CD14-positive monocyte (primary cell): ENCODE results near the gene GPX7. TPM values are rescaled to one million over a fixed set of nuclear protein-coding genes. Genes with fewer than 3 reads are reported as not detected.

Experiments used
- DNase-seq, 3 donors: peaks; one replicate each; pipeline ENCODE4 v3.0.0-alpha.2; 2011 to 2022
- H2AFZ ChIP-seq: 2 replicates; pipeline ENCODE4 v1.6.0; 2012; ENCODE audit warnings: mild to moderate bottlenecking, low read depth, low read length, inconsistent platforms; ENCODE audit not compliant: insufficient read depth, poor library complexity, severe bottlenecking
- H3K27ac ChIP-seq, 2 donors: 1 replicate in 1 of 2; 2 replicates in 1 of 2; pipeline ENCODE4 v1.5.1; 2012 to 2013; ENCODE audit warnings: low read length in 2 of 2, control low read depth in 1 of 2, inconsistent platforms in 1 of 2, low read depth in 1 of 2, mild to moderate bottlenecking in 1 of 2
- H3K27me3 ChIP-seq, 2 donors: one replicate each; pipeline versions ENCODE4 v1.6.0 to v1.6.1; 2011 to 2013; ENCODE audit warnings: low read length in 2 of 2; ENCODE audit not compliant: control insufficient read depth in 2 of 2, insufficient read depth in 2 of 2
- H3K36me3 ChIP-seq, 2 donors: replicated peaks in 1 of 2; 1 replicate in 1 of 2; 2 replicates in 1 of 2; pipeline versions ENCODE4 v1.5.1 to v1.6.1; 2012 to 2013; ENCODE audit warnings: low read length in 2 of 2, control low read depth in 1 of 2, inconsistent platforms in 1 of 2, mild to moderate bottlenecking in 1 of 2; ENCODE audit not compliant: insufficient read depth in 2 of 2, control insufficient read depth in 1 of 2
- H3K4me1 ChIP-seq, 2 donors: 1 replicate in 1 of 2; 2 replicates in 1 of 2; pipeline versions ENCODE4 v1.5.1 to v1.6.1; 2012 to 2013; ENCODE audit warnings: low read length in 2 of 2, control low read depth in 1 of 2, inconsistent platforms in 1 of 2, mild to moderate bottlenecking in 1 of 2, moderate library complexity in 1 of 2; ENCODE audit not compliant: insufficient read depth in 2 of 2, control insufficient read depth in 1 of 2
- H3K4me2 ChIP-seq: replicated peaks from 2 replicates; pipeline ENCODE3; 2012; ENCODE audit warnings: low read length, moderate library complexity, mild to moderate bottlenecking; ENCODE audit not compliant: poor library complexity, severe bottlenecking; ENCODE audit errors: extremely low read depth
- H3K4me3 ChIP-seq, 3 experiments: fragments of 200-600 bp in 1 of 3; sonication (generic) in 1 of 3; replicated peaks in 1 of 3; 1 replicate in 2 of 3; 2 replicates in 1 of 3; pipeline ENCODE4 v1.5.1; 2011 to 2013; ENCODE audit warnings: low read length in 3 of 3, mild to moderate bottlenecking in 3 of 3, control low read depth in 2 of 3, low read depth in 2 of 3, inconsistent platforms in 1 of 3, moderate library complexity in 1 of 3
- H3K79me2 ChIP-seq: 2 replicates; pipeline ENCODE4 v1.6.0; 2012; ENCODE audit warnings: mild to moderate bottlenecking, control low read depth, inconsistent platforms, low read length, moderate library complexity; ENCODE audit not compliant: insufficient read depth
- H3K9ac ChIP-seq: 2 replicates; pipeline ENCODE4 v1.6.0; 2017; ENCODE audit warnings: low read length, mild to moderate bottlenecking; ENCODE audit not compliant: insufficient read depth, poor library complexity, severe bottlenecking
- H3K9me3 ChIP-seq, 2 donors: replicated peaks in 1 of 2; 1 replicate in 1 of 2; 2 replicates in 1 of 2; pipeline versions ENCODE4 v1.5.1 to v1.6.1; 2012 to 2013; ENCODE audit warnings: low read length in 2 of 2, control low read depth in 1 of 2; ENCODE audit not compliant: control insufficient read depth in 1 of 2, insufficient read depth in 1 of 2
- H4K20me1 ChIP-seq: 2 replicates; pipeline ENCODE4 v1.6.0; 2012; ENCODE audit warnings: mild to moderate bottlenecking, low read length, control low read depth, moderate library complexity; ENCODE audit not compliant: insufficient read depth
- H3K27ac Mint-ChIP-seq, 7 donors: one replicate each; pipeline ENCODE4 v1.8.0; 2020; ENCODE audit warnings: mild to moderate bottlenecking in 7 of 7, mixed read lengths in 7 of 7, moderate library complexity in 6 of 7, inconsistent platforms in 2 of 7
- H3K27me3 Mint-ChIP-seq, 3 donors: one replicate each; pipeline ENCODE4 v1.8.0; 2021 to 2022; ENCODE audit warnings: low read depth in 3 of 3, mild to moderate bottlenecking in 3 of 3, mixed read lengths in 3 of 3, moderate library complexity in 3 of 3, inconsistent platforms in 1 of 3
- H3K36me3 Mint-ChIP-seq, 2 donors: one replicate each; pipeline ENCODE4 v1.8.0; 2020; ENCODE audit warnings: mixed read lengths in 2 of 2, inconsistent platforms in 1 of 2, mild to moderate bottlenecking in 1 of 2
- H3K4me1 Mint-ChIP-seq: one replicate; pipeline ENCODE4 v1.8.0; 2020; ENCODE audit warnings: mild to moderate bottlenecking, mixed read lengths
- H3K4me3 Mint-ChIP-seq, 2 donors: one replicate each; pipeline ENCODE4 v1.8.0; 2020; ENCODE audit warnings: mild to moderate bottlenecking in 2 of 2, mixed read lengths in 2 of 2, moderate library complexity in 1 of 2
- H3K9me3 Mint-ChIP-seq, 7 donors: one replicate each; pipeline ENCODE4 v1.8.0; 2020 to 2022; ENCODE audit warnings: mixed read lengths in 7 of 7, mild to moderate bottlenecking in 6 of 7, moderate library complexity in 6 of 7, inconsistent platforms in 2 of 7
- WGBS: methylation state at CpG from one replicate; pipeline ENCODE4 v1.1.5; 2013; ENCODE audit warnings: missing lambda C conversion rate; ENCODE audit not compliant: insufficient coverage; 5-methylcytosine and 5-hydroxymethylcytosine counted together
- intact Hi-C, 2 donors: fragments of 100-400 bp; cut with micrococcal nuclease; formaldehyde crosslinking; loops; one replicate each; pipeline versions ENCODE4 v1.15.0 to v1.15.1; 2023
- polyA plus RNA-seq, 3 donors: library from polyadenylated mRNA; depleted of rRNA in 1 of 3; unstranded in 2 of 3; stranded (reverse) in 1 of 3; fragments of 300-500 nt in 2 of 3; fragments of >200 nt in 1 of 3; fragmentation: Illumina TruSeq in 2 of 3; gene quantifications; 1 replicate in 2 of 3; 2 replicates in 1 of 3; pipeline ENCODE4 v1.2.3, GENCODE V29; 2012 to 2021
- TF ChIP-seq, protein P1 (sequence below): fragments of 200-600 bp; IDR thresholded peaks from one replicate; pipeline ENCODE4 v1.8.0; 2022; ENCODE audit warnings: antibody characterized with exemption, mild to moderate bottlenecking

Gene GPX7
- polyA plus RNA-seq, 3 donors: 1.7 to 3.3 (median 2.9) TPM

DNA sequence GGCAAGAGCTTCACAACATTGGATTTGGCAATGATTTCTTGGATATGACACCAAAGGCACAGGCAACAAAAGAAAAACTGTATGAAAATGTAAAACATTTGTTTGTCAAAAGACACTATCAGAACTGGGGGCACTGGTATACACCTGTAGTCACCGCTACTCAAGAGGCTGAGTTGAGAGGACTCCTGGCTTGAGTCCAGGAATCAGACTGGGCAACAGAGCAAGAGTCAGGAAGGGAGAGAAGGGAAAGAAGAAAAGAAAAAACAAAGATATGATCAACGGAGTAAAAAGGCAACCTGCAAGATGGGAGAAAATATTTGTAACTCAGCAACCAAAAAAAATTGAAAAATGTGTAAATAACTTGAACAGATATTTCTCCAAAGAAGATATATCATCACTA is 43.2 kb upstream of the GPX7 start:
- no peaks in the 10 kb centered on the region for H3K36me3 Mint-ChIP-seq
- H3K27me3 ChIP-seq: peaks cover 0 to 2% of the 10 kb centered on the region in 2 donors
- no peak for DNase-seq
- WGBS: 100% methylated on average over 1 of the region's 2 CpGs
- H3K9ac ChIP-seq: no peak overlapping the region
- H3K9me3 ChIP-seq: no peaks in the 10 kb centered on the region
- intact Hi-C loops: loop anchor here (10.0 kb wide), 3 partner anchors 76 to 154 kb away; partner anchors contain the start of genes SHISAL2A (in 2 of the 2), ORC1 (in 1 of the 2) and PRPF38A (in 1 of the 2)
- no peak overlapping the region for H3K4me3 ChIP-seq
- no peaks in the 10 kb centered on the region for H3K79me2 ChIP-seq
- peaks cover 16% of the 10 kb centered on the region for H3K4me1 Mint-ChIP-seq
- peaks cover 5 to 16% of the 10 kb centered on the region in 2 donors for H3K4me1 ChIP-seq
- no peak overlapping the region for H3K4me3 Mint-ChIP-seq
- H3K9me3 Mint-ChIP-seq: peaks cover 0 to 2% (median 0%) of the 10 kb centered on the region in 7 donors
- no peaks in the 10 kb centered on the region for H3K36me3 ChIP-seq
- H3K27me3 Mint-ChIP-seq: peaks cover 2 to 8% (median 5%) of the 10 kb centered on the region in 3 donors
- H3K4me2 ChIP-seq: no peak overlapping the region
- H3K27ac Mint-ChIP-seq: no peak overlapping the region
- TF ChIP-seq, protein P1, sequence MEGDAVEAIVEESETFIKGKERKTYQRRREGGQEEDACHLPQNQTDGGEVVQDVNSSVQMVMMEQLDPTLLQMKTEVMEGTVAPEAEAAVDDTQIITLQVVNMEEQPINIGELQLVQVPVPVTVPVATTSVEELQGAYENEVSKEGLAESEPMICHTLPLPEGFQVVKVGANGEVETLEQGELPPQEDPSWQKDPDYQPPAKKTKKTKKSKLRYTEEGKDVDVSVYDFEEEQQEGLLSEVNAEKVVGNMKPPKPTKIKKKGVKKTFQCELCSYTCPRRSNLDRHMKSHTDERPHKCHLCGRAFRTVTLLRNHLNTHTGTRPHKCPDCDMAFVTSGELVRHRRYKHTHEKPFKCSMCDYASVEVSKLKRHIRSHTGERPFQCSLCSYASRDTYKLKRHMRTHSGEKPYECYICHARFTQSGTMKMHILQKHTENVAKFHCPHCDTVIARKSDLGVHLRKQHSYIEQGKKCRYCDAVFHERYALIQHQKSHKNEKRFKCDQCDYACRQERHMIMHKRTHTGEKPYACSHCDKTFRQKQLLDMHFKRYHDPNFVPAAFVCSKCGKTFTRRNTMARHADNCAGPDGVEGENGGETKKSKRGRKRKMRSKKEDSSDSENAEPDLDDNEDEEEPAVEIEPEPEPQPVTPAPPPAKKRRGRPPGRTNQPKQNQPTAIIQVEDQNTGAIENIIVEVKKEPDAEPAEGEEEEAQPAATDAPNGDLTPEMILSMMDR: no peak
- no peaks in the 10 kb centered on the region for H4K20me1 ChIP-seq
- no peak overlapping the region for H3K27ac ChIP-seq
- H2AFZ ChIP-seq: no peak overlapping the region

- H2AFZ ChIP-seq: no peak overlapping the region
- Mint-ChIP-seq H3K9me3 (peaks cover 0 to 2% (median 0%) of the 10 kb centered on the region in 7 donors), H3K36me3 (no peaks in the 10 kb centered on the region), H3K4me1 (peaks cover 7% of the 10 kb centered on the region), H3K4me3 (no peak overlapping the region), H3K27me3 (peaks cover 0 to 4% (median 2%) of the 10 kb centered on the region in 3 donors), H3K27ac (no peak overlapping the region)
- no peak overlapping the region for H3K4me3 ChIP-seq
- peak overlapping the region; percentile 22 for H3K4me2 ChIP-seq
- no peak overlapping the region for H3K9ac ChIP-seq
- intact Hi-C loops: loop anchor here (10.0 kb wide), 3 partner anchors 75 to 155 kb away; partner anchors contain the start of genes SHISAL2A (in 2 of the 2), ORC1 (in 1 of the 2) and PRPF38A (in 1 of the 2)
- H3K9me3 ChIP-seq: no peaks in the 10 kb centered on the region
- no peak for DNase-seq
- H4K20me1 ChIP-seq: no peaks in the 10 kb centered on the region
- peaks cover 0 to 9% of the 10 kb centered on the region in 2 donors for H3K4me1 ChIP-seq
- no peaks in the 10 kb centered on the region for H3K36me3 ChIP-seq
- H3K27me3 ChIP-seq: no peaks in the 10 kb centered on the region
- H3K27ac ChIP-seq: no peak overlapping the region
- TF ChIP-seq, protein P1: no peak
- WGBS: 100% methylated on average over 1 of the region's 2 CpGs
- H3K79me2 ChIP-seq: no peaks in the 10 kb centered on the region
Measured at GRCh38 chr1:52559875-52560274, 42.3 kb upstream of the GPX7 start.
